Activated naive CD4-positive, alpha-beta T cell treated with anti-CD3 and anti-CD28 coated beads, Interleukin-2, amount 50 U/mL, for 16 hours (primary cell): ENCODE results near the gene HOMER1.

Experiments used
- DNase-seq: peaks from one replicate; pipeline ENCODE4 v3.0.0-alpha.2; 2020

Gene HOMER1

GRCh38 chr5:79488058-79488457 is 25.9 kb downstream of the HOMER1 start:
- DNase-seq, result no peak

- no peak for DNase-seq
These were observed 26.7 kb downstream of the HOMER1 start for GRCh38 chr5:79487251-79487650.

- DNase-seq, result no peak
These were observed 27.8 kb downstream of the HOMER1 start for GRCh38 chr5:79486116-79486515.

GRCh38 chr5:79484731-79485130 is 29.2 kb downstream of the HOMER1 start:
- DNase-seq, result no peak

DNA sequence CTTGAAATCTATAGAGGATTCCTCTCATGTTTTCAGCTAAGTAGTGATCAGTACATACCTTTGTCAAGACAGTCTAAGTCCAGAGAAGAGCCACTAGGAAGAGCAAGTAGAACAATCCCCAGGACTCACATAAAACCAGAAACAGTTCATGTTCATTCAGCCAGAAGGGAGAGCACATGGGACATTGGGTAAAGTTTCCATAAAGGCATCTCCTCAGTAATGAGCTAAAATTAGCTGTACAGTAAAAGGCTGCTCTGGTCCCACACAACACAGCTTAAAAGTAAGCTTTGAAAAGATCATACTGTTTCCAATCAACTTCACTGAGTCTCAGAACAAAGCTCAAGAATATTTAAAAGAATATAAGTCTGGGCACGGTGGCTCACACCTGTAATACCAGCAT is 32.4 kb downstream of the HOMER1 start:
- no peak for DNase-seq

GRCh38 chr5:79480991-79481390 is 32.9 kb downstream of the HOMER1 start:
- no peak for DNase-seq

GRCh38 chr5:79475152-79475466 is 38.8 kb downstream of the HOMER1 start:
- DNase-seq, result no peak

- no peak for DNase-seq
These were observed 39.4 kb downstream of the HOMER1 start for GRCh38 chr5:79474367-79475151.

GRCh38 chr5:79471556-79471955 is 42.4 kb downstream of the HOMER1 start:
- DNase-seq, result no peak

- no peak for DNase-seq
These were observed 49.1 kb downstream of the HOMER1 start for GRCh38 chr5:79464695-79465332.

DNA sequence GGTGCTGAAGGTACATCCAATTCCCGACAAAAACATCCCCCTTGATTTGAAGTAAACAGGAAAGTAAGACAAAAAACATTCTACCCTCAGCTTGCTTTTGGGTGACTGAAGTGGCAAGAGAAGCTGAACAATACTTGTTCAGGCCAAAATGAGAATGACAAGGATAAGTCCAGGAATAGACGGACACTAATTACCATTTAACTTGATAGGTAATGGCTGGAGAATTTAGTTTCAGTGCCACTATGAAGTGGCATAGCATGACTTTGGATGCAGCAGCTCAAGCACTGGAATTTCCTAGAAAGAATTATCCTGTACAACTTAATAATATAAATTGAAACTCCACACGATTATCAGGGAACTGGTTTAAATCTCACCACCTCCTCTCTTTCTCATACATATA is 49.7 kb downstream of the HOMER1 start:
- no peak for DNase-seq

GRCh38 chr5:79459626-79460025 is 54.3 kb downstream of the HOMER1 start:
- DNase-seq, result no peak

GRCh38 chr5:79456890-79457583 is 56.9 kb downstream of the HOMER1 start:
- no peak for DNase-seq

DNA sequence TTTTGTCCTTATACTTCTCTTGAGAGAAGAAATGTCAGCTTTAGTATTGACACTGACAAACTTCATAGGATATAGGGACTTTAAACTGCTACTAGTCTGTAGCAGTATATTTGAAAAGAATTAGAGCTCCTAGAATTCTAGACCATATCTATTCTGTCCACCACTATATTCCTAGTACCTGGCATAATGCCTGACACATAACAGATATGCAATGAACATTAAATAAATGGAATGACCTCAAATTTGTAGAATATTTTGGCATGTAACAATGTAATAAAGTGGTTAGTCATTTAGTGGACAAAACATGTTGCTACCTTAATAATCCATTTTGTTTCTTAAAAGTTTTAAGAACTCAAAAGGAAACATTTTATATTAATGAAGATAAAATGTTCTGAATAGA is 57.5 kb downstream of the HOMER1 start:
- DNase-seq, result no peak

- DNase-seq, result no peak
These were observed 59.9 kb downstream of the HOMER1 start for GRCh38 chr5:79454043-79454442.

DNA sequence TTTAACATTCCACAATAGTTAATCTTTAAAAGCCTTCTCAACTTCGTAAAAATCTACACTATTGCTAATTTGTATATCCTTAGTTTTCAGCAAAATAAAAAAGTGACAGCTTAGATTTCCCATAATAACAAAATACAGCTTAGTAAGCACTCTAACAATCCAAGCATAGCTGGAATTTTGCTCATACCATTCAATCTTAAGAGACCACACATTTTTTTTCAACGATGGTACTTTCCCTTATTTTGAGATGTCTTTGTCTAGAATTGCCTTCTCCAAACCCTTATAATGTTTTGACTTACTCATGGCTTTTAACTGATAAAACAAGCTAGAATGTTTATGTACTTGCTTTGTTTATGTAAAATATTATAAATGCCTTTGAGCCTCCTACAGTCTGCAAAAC is 65.6 kb downstream of the HOMER1 start:
- no peak for DNase-seq

DNA sequence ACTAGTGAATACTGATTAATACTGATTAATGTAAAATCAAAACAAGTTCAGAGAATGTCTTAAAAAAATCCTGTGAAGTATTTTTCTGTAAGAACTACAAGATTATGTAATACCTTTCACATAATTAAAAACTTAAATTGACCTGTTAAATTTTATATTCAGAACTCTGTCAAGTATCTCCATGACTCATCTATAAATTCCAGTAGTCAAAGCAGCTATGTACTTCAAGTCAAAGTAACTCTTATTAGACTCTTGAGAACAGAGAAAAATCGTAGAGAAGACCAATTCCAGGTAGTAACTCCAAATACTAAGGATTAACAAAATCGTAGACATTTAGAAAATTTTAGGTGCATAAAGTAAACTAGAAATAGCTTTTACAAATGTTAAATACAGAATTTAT is 77.1 kb downstream of the HOMER1 start:
- no peak for DNase-seq

DNA sequence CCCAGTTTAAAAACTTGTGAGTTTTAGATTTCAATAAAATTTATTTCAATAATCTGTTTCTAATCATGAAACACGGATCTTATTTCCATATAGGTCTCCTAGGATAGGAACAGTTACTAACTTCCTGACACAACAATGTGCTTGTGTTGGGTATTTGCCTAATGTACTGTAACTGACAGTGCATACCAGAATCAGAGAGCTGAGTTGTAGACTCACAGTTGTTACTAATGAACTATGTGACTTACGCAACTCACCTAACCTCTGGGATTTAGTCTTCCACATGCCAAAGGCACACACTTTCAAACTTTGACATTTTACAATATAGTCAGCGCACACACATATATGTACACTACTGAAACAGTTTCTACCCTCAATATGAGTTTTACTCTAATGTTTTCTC is 77.7 kb downstream of the HOMER1 start:
- DNase-seq, result no peak

DNA sequence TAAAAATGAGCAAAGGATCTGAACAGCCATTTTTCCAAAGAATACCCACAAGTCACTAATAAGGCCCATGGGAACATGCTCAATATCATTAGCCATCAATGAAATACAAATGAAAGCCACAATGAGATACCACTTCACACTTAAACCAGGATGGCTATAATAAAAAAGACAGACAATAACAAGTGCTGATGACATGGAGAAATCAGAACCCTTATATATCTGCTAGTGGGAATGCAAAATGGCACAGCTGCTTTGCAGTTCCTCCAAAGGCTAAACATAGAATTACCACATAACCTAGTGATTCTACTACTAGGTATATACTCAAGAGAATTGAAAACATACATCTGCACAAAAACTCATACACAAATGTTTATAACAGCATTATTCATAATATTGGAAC is 83.7 kb downstream of the HOMER1 start:
- DNase-seq, result no peak

DNA sequence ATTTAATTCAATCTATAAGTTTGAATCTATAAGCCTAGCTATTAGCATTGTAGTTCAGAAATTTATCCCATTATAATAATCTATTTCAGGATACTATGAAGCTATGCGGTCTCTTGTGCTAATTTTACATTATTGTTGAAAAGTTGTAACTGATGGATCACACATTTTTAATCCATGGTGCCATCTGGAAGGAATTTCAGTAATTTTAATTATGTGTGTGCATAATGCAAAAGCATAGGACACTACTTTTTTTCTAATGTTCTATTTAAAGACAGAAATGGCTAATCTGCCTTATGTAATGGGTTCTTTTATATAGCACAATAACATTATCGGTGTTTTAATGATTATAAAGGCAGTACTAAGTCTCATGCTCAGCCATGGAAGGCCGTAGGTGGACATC is 90.6 kb downstream of the HOMER1 start:
- no peak for DNase-seq

DNA sequence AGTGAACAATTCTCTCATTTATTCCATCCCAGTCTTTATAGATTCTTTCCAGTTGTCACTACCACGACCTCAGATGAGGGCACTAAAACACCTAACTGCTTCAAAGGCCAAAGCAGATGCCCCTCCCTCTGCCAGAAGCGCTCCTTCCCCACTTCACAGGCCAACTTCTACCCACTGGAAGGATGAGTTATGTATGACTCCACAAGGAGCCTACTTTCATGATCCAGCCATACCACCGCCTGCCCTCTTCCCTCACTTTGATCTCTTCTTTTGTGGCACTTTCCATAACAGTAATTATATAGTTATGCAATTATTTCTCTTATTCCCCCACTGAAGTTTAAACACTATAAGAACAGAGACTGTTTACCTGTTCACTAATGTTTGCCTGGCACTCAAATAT is 93.7 kb downstream of the HOMER1 start:
- no peak for DNase-seq

- DNase-seq, result no peak
These were observed 95.7 kb downstream of the HOMER1 start for GRCh38 chr5:79418276-79418675.

DNA sequence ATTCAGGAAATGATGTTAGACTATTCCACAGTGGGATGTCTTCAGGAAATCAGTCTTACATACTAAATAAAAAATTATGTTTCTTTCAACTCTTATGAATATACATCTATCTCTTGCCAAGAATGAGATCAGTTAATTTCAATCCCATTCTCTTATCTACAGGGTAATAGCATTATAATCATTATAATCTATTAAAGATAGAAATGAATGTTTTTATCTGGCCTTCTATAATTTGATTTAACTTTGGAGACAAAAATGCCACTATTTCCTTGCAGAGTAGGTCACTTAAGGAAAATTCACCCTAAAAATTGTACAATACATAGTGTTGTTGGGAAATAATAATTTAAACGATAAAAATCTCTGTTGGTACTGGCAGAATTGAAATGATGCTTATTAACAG is 96.4 kb downstream of the HOMER1 start:
- DNase-seq, result no peak

GRCh38 chr5:79416499-79416898 is 97.4 kb downstream of the HOMER1 start:
- DNase-seq, result no peak
